ENCODE results near the gene DYRK3.

- no peak for TF ChIP-seq CTCF (IDR thresholded peaks at IDR 0.05)
- TF ChIP-seq POLR2A (IDR thresholded peaks at IDR 0.05), result no peak
These were observed 14.1 kb downstream of the DYRK3 start for GRCh38 chr1:206649261-206649921.

Measured in thyroid gland (tissue), 4 donors.